ENCODE data around the gene AOC1. TPM values are rescaled to one million over a fixed set of nuclear protein-coding genes. Genes with fewer than 3 reads are reported as not detected.

The AOC1 gene
- total RNA-seq, 2 experiments from 2014 or later, result not detected

DNA sequence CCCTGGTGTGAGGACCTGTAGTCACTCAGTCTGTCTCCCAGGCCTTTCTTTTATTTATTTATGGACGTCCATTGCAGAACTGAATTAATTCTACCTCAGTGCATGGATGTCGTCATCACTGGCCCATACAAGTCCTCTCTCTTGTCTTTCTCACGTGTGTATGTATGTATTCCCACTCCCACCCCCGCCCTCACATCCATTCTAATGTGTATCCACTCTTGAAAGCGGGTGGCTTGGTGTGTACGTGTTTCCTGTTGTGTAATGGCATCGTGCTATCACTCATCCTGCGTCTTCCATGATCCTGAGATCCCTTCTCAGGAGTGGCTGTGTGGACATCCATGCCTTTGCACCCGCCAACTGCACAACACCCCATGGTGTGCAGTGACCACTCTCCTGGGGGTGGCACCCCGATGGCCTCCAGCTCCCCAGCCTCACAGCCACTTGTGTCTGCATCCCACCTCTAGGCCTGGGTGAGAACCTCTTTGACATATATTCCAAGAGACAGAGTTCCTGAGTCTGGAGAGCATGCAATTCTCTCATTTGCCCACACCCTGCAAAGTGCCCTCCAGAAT is 3.0 kb upstream of the AOC1 start:
- intact Hi-C loops (cut with micrococcal nuclease), result no loop called here
- ChIA-PET CTCF (interaction anchor here (0.6 kb wide), 1 partner anchor 27 kb away, joined by 3 read pairs; no protein-coding TSS in a partner anchor), POLR2A (interaction anchor here (1.0 kb wide), 1 partner anchor 11 kb away, joined by 3 read pairs; no protein-coding TSS in a partner anchor)
- no peaks in the 10 kb centered on the region for H3K9me3 Mint-ChIP-seq
- H3K4me1 Mint-ChIP-seq (ENCODE audit: low read depth), result no peaks in the 10 kb centered on the region
- DNase-seq (no peak), ATAC-seq (no peak)
- no peak overlapping the region for H3K4me3 Mint-ChIP-seq
- no peaks in the 10 kb centered on the region for H3K36me3 Mint-ChIP-seq (ENCODE audit: low read depth)
- H3K27ac Mint-ChIP-seq, result no peak overlapping the region
- TF ChIP-seq, protein P1, sequence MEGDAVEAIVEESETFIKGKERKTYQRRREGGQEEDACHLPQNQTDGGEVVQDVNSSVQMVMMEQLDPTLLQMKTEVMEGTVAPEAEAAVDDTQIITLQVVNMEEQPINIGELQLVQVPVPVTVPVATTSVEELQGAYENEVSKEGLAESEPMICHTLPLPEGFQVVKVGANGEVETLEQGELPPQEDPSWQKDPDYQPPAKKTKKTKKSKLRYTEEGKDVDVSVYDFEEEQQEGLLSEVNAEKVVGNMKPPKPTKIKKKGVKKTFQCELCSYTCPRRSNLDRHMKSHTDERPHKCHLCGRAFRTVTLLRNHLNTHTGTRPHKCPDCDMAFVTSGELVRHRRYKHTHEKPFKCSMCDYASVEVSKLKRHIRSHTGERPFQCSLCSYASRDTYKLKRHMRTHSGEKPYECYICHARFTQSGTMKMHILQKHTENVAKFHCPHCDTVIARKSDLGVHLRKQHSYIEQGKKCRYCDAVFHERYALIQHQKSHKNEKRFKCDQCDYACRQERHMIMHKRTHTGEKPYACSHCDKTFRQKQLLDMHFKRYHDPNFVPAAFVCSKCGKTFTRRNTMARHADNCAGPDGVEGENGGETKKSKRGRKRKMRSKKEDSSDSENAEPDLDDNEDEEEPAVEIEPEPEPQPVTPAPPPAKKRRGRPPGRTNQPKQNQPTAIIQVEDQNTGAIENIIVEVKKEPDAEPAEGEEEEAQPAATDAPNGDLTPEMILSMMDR (IDR thresholded peaks at IDR 0.05), result no peak
- peaks cover 20% of the 10 kb centered on the region for H3K27me3 Mint-ChIP-seq

DNA sequence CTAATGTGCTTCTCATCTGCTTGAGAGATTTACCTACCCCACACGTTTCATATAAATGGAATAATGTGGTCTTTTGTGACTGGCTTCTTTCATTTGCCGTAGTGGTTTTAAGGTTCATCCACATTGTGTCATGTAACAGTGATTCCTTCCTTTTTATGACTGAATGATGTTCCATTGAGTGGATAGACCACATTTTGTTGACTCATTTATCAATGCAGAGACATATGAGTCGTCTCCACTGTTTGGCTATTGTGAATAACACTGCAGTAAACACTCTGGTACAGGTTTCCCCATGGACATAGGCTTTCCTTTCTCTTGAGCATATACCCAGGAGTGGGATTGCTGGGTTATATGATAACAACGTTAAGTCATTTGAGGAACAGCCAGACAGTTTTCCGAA is 2.0 kb upstream of the AOC1 start:
- ATAC-seq (no peak), DNase-seq (no peak)
- H3K9me3 Mint-ChIP-seq, result no peaks in the 10 kb centered on the region
- H3K27ac Mint-ChIP-seq, result no peak overlapping the region
- ChIA-PET POLR2A (interaction anchor here (0.7 kb wide), 1 partner anchor 1619 kb away, joined by 3 read pairs; no protein-coding TSS in a partner anchor), CTCF (no interaction called here)
- intact Hi-C loops (cut with micrococcal nuclease), result no loop called here
- TF ChIP-seq, protein P1 (IDR thresholded peaks at IDR 0.05), result no peak
- H3K27me3 Mint-ChIP-seq, result peaks cover 20% of the 10 kb centered on the region
- no peak overlapping the region for H3K4me3 Mint-ChIP-seq
- no peaks in the 10 kb centered on the region for H3K4me1 Mint-ChIP-seq (ENCODE audit: low read depth)
- no peaks in the 10 kb centered on the region for H3K36me3 Mint-ChIP-seq (ENCODE audit: low read depth)

DNA sequence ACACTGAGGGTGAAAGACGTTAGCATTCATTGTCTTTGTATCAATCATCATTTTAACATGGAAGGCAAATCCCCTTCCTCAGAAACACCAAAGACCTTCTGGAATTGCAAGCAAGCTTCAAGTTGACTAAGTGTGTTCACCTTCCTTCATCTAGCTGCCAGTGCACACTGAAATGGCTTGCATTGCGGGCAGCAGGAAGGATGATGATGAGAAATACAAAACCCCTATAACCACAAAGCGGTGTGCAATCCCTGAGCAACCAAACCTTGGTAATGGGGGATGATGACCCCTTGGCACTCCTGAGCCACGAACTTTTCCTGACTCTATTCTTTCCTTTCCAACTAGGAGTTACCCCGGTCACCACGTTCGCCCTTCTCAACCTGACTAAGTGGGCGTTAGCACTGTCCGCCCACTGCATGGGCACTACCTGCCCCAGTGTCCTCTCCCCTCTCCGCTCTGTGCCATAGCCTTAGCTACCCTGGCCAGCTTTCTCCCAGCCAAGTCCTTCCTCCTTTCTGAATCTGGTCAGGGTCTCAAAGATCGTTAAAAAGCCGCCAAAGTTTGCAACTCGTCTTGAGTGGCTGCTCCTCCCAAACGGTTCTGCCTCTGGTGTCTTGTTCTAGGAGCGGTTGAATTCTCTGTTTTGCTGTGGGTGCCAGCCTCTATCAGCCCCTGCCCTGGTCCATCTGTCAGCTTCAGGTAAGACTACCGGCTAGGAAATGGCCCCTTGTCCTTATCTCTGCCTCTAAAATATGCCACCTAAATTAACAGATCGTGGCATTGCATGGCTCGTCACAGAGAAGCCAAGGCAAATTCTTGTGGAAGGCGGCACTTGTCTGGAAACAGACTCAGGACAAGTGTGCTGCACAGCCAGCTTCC is 586 bp upstream of the AOC1 start:
- intact Hi-C loops (cut with micrococcal nuclease), result no loop called here
- no peaks in the 10 kb centered on the region for H3K4me1 Mint-ChIP-seq (ENCODE audit: low read depth)
- H3K9me3 Mint-ChIP-seq, result no peaks in the 10 kb centered on the region
- ATAC-seq, result no peak
- H3K27me3 Mint-ChIP-seq, result peaks cover 20% of the 10 kb centered on the region
- no peak for DNase-seq
- no peak overlapping the region for H3K4me3 Mint-ChIP-seq
- CTCF ChIA-PET, result interaction anchor here (0.9 to 1.6 kb wide), 2 partner anchors 25 to 46 kb away, joined by 3 to 4 read pairs; no protein-coding TSS in a partner anchor
- H3K36me3 Mint-ChIP-seq (ENCODE audit: low read depth), result no peaks in the 10 kb centered on the region
- POLR2A ChIA-PET, result no interaction called here
- TF ChIP-seq, protein P1 (IDR thresholded peaks at IDR 0.05), result no peak
- H3K27ac Mint-ChIP-seq, result no peak overlapping the region

DNA sequence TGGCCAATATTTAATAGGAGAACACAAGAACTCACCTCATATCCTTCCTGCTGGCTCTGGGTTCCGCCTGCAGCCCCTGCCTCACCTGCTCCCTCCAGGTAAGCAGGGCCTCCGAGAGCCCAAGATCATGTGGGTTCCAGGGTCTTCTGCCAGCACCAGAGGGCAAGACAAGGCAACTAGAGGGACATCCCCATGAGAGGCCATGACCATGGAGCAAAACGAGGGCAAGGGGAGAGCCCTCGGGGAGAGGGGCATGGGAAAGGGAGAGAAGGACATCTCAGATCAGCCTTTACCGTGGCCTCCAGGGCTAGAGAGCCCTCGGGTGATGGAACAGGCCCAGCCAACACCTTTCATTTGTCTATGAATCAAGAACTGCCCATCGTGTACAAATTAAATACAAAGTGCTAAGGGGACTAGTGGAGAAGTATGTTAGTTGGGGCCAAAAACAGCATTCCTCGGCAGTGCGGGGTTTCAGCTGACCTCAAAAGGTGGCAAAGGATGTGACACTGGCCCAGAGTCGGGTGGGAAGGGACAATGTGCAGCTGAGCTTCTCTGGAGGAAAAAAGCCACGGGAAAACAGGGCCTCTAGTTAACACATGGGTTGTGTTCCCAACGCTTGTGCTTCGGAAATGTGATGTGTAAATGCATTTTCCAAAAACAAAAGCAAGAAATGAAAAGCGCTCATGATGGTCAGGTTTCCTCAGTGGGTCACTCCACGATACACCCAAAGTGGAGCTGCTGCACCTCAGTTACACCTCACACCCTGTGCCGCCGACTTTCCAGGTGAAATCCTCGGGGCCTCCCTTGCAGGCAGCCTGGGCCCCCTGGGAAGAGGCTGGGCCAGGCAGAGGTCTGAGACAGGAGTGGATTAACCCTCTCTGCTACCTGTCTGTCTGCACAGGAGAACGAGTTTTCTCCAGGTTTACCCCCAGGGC is 2.0 kb downstream of the AOC1 start:
- Mint-ChIP-seq H3K4me1 (ENCODE audit: low read depth) (no peaks in the 10 kb centered on the region), H3K27ac (no peak overlapping the region), H3K36me3 (ENCODE audit: low read depth) (no peaks in the 10 kb centered on the region), H3K27me3 (peaks cover 20% of the 10 kb centered on the region), H3K4me3 (no peak overlapping the region), H3K9me3 (no peaks in the 10 kb centered on the region)
- ChIA-PET CTCF (no interaction called here), POLR2A (no interaction called here)
- DNase-seq (no peak), ATAC-seq (no peak)
- intact Hi-C loops (cut with micrococcal nuclease), result no loop called here
- TF ChIP-seq, protein P1 (IDR thresholded peaks at IDR 0.05), result no peak
